Measurements from ENCODE around the gene SMIM27.
"Not testable (repeated sequence)": the region's sequence is repeated elsewhere in the genome, so short reads cannot be mapped to it uniquely, and the experiment has no call there.

Gene SMIM27

GRCh38 chr9:32596096-32596865 is 44.2 kb downstream of the SMIM27 start:
- DNase-seq (ENCODE audit: low read depth in 1 of 2, low spot score in 1 of 2) = no peak

GRCh38 chr9:32596936-32597335 is 44.8 kb downstream of the SMIM27 start:
- no peak for DNase-seq (ENCODE audit: low read depth in 1 of 2, low spot score in 1 of 2)

- DNase-seq (ENCODE audit: low read depth in 1 of 2, low spot score in 1 of 2) = not testable (repeated sequence)
Measured at GRCh38 chr9:32599021-32599420, 46.9 kb downstream of the SMIM27 start.

Data from activated CD4-positive, alpha-beta T cell treated with anti-CD3 and anti-CD28 coated beads, Interleukin-2, amount 50 U/mL, for 24 hours (primary cell).